HL-60/S4 treated with phorbol 12-myristate 13-acetate at 8.2 ng/mL for 4 days and 3 days (cell line): ENCODE data around the gene ARMC12.

ENCODE experiments used
- in situ Hi-C: fragments of 300-500 bp; cut with MboI; formaldehyde crosslinking; loops from 2 replicates; pipeline ENCODE4 v1.15.0; 2022; ENCODE audit warnings: low sequenced_read_pairs

ARMC12 gene

GRCh38 chr6:35731736-35732532, 4.9 kb upstream of the ARMC12 start:
- in situ Hi-C loops = loop anchor here (25.0 kb wide), 1 partner anchor 420 kb away; no protein-coding TSS in a partner anchor

GRCh38 chr6:35733633-35734032, 3.2 kb upstream of the ARMC12 start:
- in situ Hi-C loops = loop anchor here (25.0 kb wide), 1 partner anchor 421 kb away; no protein-coding TSS in a partner anchor

- in situ Hi-C loops = loop anchor here (25.0 kb wide), 1 partner anchor 422 kb away; no protein-coding TSS in a partner anchor
Observed at GRCh38 chr6:35734319-35734718, 2.5 kb upstream of the ARMC12 start.

GRCh38 chr6:35735452-35735851, 1.4 kb upstream of the ARMC12 start:
- in situ Hi-C loops = loop anchor here (5.0 to 25.0 kb wide), 2 partner anchors 153 to 423 kb away; no protein-coding TSS in a partner anchor

GRCh38 chr6:35736253-35736894, 458 bp upstream of the ARMC12 start:
- in situ Hi-C loops = loop anchor here (5.0 to 25.0 kb wide), 2 partner anchors 154 to 424 kb away; no protein-coding TSS in a partner anchor

GRCh38 chr6:35737413-35738211, 780 bp downstream of the ARMC12 start:
- in situ Hi-C loops = loop anchor here (5.0 to 25.0 kb wide), 2 partner anchors 155 to 425 kb away; no protein-coding TSS in a partner anchor

- in situ Hi-C loops = loop anchor here (5.0 to 25.0 kb wide), 2 partner anchors 158 to 428 kb away; no protein-coding TSS in a partner anchor
Observed at GRCh38 chr6:35739645-35740524, 3.1 kb downstream of the ARMC12 start.

GRCh38 chr6:35742842-35743241, 6.0 kb downstream of the ARMC12 start:
- in situ Hi-C loops = loop anchor here (25.0 kb wide), 1 partner anchor 431 kb away; no protein-coding TSS in a partner anchor

- in situ Hi-C loops = loop anchor here (25.0 kb wide), 1 partner anchor 433 kb away; no protein-coding TSS in a partner anchor
Observed at GRCh38 chr6:35745509-35745908, 8.7 kb downstream of the ARMC12 start.

- in situ Hi-C loops = loop anchor here (25.0 kb wide), 1 partner anchor 434 kb away; no protein-coding TSS in a partner anchor
Observed at GRCh38 chr6:35746516-35746915, 9.7 kb downstream of the ARMC12 start.

- in situ Hi-C loops = loop anchor here (25.0 kb wide), 1 partner anchor 436 kb away; no protein-coding TSS in a partner anchor
Observed at GRCh38 chr6:35747877-35748276, 11.0 kb downstream of the ARMC12 start.

- in situ Hi-C loops = no loop called here
Observed at GRCh38 chr6:35750557-35750956, 13.7 kb downstream of the ARMC12 start.

- in situ Hi-C loops = no loop called here
Observed at GRCh38 chr6:35751594-35751993, 14.8 kb downstream of the ARMC12 start.

- in situ Hi-C loops = no loop called here
Observed at GRCh38 chr6:35752330-35752729, 15.5 kb downstream of the ARMC12 start.

- in situ Hi-C loops = no loop called here
Observed at GRCh38 chr6:35754452-35755277, 17.8 kb downstream of the ARMC12 start.

- in situ Hi-C loops = no loop called here
Observed at GRCh38 chr6:35755278-35755924, 18.6 kb downstream of the ARMC12 start.

GRCh38 chr6:35757456-35758123, 20.8 kb downstream of the ARMC12 start:
- in situ Hi-C loops = no loop called here

GRCh38 chr6:35759426-35759825, 22.6 kb downstream of the ARMC12 start:
- in situ Hi-C loops = no loop called here
